Erythroblast (primary cell): Measurements from ENCODE around the gene ATP11C.

ENCODE experiments used
- GATA1 ChIP-seq: IDR thresholded peaks from 2 replicates; pipeline ENCODE4 v1.6.1; 2011; ENCODE audit warnings: low read depth, mild to moderate bottlenecking, control low read depth, low read length, moderate library complexity
- POLR2A ChIP-seq: IDR thresholded peaks from 2 replicates; pipeline ENCODE4 v1.6.1; 2011; ENCODE audit warnings: mild to moderate bottlenecking, low read length

GRCh38 chrX:139914421-139914820 lies 18.4 kb downstream of the ATP11C start:
- TF ChIP-seq POLR2A = no peak
- no peak for TF ChIP-seq GATA1
